NB4 (cell line): ENCODE results near the gene SLC22A5.

ENCODE experiments used
- DNase-seq: peaks from one replicate; pipeline ENCODE4 v3.0.0; 2010; ENCODE audit warnings: low read depth
- H3K4me3 ChIP-seq: one replicate; pipeline ENCODE4 v1.5.1; 2011; ENCODE audit warnings: mild to moderate bottlenecking, low read depth, low read length, moderate library complexity
- CTCF ChIP-seq: IDR thresholded peaks from one replicate; pipeline ENCODE4 v1.5.1; 2012; ENCODE audit warnings: low read depth, low read length
- MAX ChIP-seq: IDR thresholded peaks from 2 replicates; pipeline ENCODE4 v1.6.1; 2011; ENCODE audit warnings: low read depth, low read length
- MYC ChIP-seq: IDR thresholded peaks from 2 replicates; pipeline ENCODE4 v1.6.1; 2011; ENCODE audit warnings: low read depth, low read length
- POLR2A ChIP-seq: IDR thresholded peaks from 2 replicates; pipeline ENCODE4 v1.6.1; 2011; ENCODE audit warnings: mild to moderate bottlenecking; ENCODE audit not compliant: insufficient read length; ENCODE audit errors: extremely low read depth

Gene SLC22A5

GRCh38 chr5:132370971-132371602 is 1.6 kb downstream of the SLC22A5 start:
- TF ChIP-seq MYC (no peak), CTCF (no peak), POLR2A (no peak), MAX (no peak)
- no peak for DNase-seq
- no peak overlapping the region for H3K4me3 ChIP-seq

- TF ChIP-seq CTCF = no peak
- TF ChIP-seq MYC = no peak
- TF ChIP-seq POLR2A = no peak
- TF ChIP-seq MAX = no peak
- no peak for DNase-seq
- no peak overlapping the region for H3K4me3 ChIP-seq
Observed at GRCh38 chr5:132371603-132371994, 2.1 kb downstream of the SLC22A5 start.

- DNase-seq = peak; percentile 53
- H3K4me3 ChIP-seq = no peak overlapping the region
- peak; percentile 81 for TF ChIP-seq MAX
- no peak for TF ChIP-seq CTCF
- no peak for TF ChIP-seq POLR2A
- peak; percentile 49; the same call in 1 of the 2 replicates for TF ChIP-seq MYC
Observed at GRCh38 chr5:132372127-132372526, 2.6 kb downstream of the SLC22A5 start.

GRCh38 chr5:132372542-132372941 is 3.0 kb downstream of the SLC22A5 start:
- TF ChIP-seq CTCF = no peak
- no peak for TF ChIP-seq POLR2A
- no peak for TF ChIP-seq MAX
- no peak for TF ChIP-seq MYC
- no peak overlapping the region for H3K4me3 ChIP-seq
- no peak for DNase-seq

GRCh38 chr5:132375957-132376356 is 6.4 kb downstream of the SLC22A5 start:
- no peak for DNase-seq
- no peak overlapping the region for H3K4me3 ChIP-seq
- TF ChIP-seq MAX (no peak), MYC (no peak), CTCF (no peak), POLR2A (no peak)
